WERI-Rb-1 (cell line): ENCODE data around the gene DEFB131B.
"Not testable (repeated sequence)": the region's sequence is repeated elsewhere in the genome, so short reads cannot be mapped to it uniquely, and the experiment has no call there.

ENCODE experiments used
- DNase-seq: peaks from one replicate; pipeline ENCODE4 v3.0.0-alpha.2; 2020
- H3K27ac ChIP-seq: fragments of 250-450 bp; sonication (Bioruptor Pico); 2 replicates; pipeline ENCODE4 v1.5.1; 2020; ENCODE audit warnings: mild to moderate bottlenecking, moderate library complexity
- H3K27me3 ChIP-seq: fragments of 250-450 bp; sonication (Bioruptor Pico); 2 replicates; pipeline ENCODE4 v1.5.1; 2021; ENCODE audit warnings: mild to moderate bottlenecking, low read depth, moderate library complexity; ENCODE audit not compliant: insufficient read depth, severe bottlenecking
- H3K36me3 ChIP-seq: fragments of 250-450 bp; sonication (Bioruptor Pico); 2 replicates; pipeline ENCODE4 v1.5.1; 2020; ENCODE audit warnings: mild to moderate bottlenecking, moderate library complexity
- H3K4me3 ChIP-seq: 2 replicates; pipeline ENCODE4 v1.5.1; 2011; ENCODE audit warnings: low read depth, mild to moderate bottlenecking, control low read depth, low read length
- H3K9me3 ChIP-seq: fragments of 250-450 bp; sonication (Bioruptor Pico); 2 replicates; pipeline ENCODE4 v1.5.1; 2021; ENCODE audit warnings: mild to moderate bottlenecking, moderate library complexity; ENCODE audit not compliant: severe bottlenecking
- CTCF ChIP-seq: IDR thresholded peaks from 2 replicates; pipeline ENCODE4 v1.5.1; 2011; ENCODE audit warnings: low read depth, mild to moderate bottlenecking, control low read depth, inconsistent platforms, low read length

The DEFB131B gene

GRCh38 chr11:71908218-71908617 is 30.0 kb downstream of the DEFB131B start:
- H3K4me3 ChIP-seq: no peak overlapping the region
- no peak overlapping the region for H3K27ac ChIP-seq
- no peaks in the 10 kb centered on the region for H3K9me3 ChIP-seq
- DNase-seq: no peak
- H3K27me3 ChIP-seq: no peaks in the 10 kb centered on the region
- TF ChIP-seq CTCF: no peak
- no peaks in the 10 kb centered on the region for H3K36me3 ChIP-seq

DNA sequence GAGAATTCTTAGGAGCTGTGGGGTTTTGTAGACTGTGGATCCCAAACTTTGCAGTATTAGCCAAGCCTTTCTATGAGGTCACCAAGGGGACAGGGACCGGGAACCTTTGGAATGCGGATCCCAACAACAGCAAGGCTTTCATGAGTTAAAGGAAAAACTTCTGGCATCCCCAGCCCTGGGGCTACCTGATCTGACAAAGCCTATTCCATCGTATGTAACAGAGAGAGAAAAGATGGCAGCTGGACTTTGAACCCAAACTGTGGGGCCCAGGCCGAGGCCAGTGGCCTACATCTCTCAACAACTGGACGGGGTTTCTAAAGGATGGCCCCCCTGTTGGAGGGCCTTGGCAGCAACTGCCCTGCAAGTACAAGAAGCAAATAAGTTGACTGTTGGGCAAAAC is 32.5 kb downstream of the DEFB131B start:
- not testable (repeated sequence) for H3K27ac ChIP-seq, DNase-seq, H3K36me3 ChIP-seq, H3K9me3 ChIP-seq, H3K27me3 ChIP-seq, H3K4me3 ChIP-seq

GRCh38 chr11:71911321-71911985 is 33.2 kb downstream of the DEFB131B start:
- not testable (repeated sequence) for H3K9me3 ChIP-seq, DNase-seq, H3K27ac ChIP-seq, H3K4me3 ChIP-seq, H3K27me3 ChIP-seq, H3K36me3 ChIP-seq

DNA sequence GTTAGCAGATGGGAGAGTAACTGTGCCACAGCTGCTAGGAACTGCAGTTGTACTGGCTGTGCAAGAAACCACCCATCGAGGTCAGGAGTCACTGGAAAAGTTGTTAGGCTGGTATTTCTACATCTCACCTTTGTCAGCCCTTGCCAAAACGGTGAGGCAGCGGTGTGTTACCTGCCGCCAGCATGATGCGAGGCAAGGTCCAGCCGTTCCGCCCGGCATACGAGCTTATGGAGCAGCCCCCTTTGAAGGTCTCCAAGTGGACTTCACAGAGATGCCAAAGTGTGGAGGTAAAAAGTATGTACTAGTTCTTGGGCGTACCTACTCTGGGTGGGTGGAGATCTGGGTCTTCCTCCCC is 33.7 kb downstream of the DEFB131B start:
- not testable (repeated sequence) for H3K4me3 ChIP-seq, DNase-seq, H3K36me3 ChIP-seq, H3K27me3 ChIP-seq, H3K27ac ChIP-seq, H3K9me3 ChIP-seq

DNA sequence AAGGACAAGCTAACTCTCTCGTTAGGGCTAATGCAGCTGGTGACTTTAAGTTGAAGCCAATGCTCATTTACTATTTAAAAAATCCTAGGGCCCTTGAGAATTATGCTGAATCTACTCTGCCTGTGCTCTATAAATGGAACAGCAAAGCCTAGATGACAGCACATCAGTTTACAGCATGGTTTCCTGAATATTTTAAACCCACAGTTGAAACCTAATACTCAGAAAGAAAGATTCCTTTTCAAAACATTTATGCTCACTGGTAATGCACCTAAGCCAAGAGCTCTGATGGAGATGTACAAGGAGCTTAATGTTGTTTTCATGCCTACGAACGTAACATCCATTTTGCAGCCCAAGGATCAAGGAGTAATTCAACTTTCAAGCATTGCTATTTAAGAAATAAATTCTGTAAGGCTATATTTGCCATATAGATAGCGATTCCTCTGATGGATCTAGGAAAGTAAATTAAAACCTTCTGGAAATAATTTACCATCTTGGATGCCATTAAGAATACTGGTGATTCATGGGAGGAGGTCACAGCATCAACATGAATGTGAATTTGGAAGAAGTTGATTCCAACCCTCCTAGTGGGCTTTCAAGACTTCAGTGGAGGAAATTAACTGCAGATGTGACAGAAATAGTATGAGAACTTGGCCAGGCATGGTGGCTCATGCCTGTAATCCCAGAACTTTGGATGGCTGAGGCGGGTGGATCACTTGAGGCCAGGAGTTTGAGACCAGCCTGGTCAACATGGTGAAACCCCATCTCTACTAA is 35.7 kb downstream of the DEFB131B start:
- no peak overlapping the region for H3K27ac ChIP-seq
- H3K4me3 ChIP-seq: no peak overlapping the region
- no peaks in the 10 kb centered on the region for H3K9me3 ChIP-seq
- H3K36me3 ChIP-seq: peaks cover 8% of the 10 kb centered on the region
- no peak for TF ChIP-seq CTCF
- H3K27me3 ChIP-seq: no peaks in the 10 kb centered on the region
- DNase-seq: no peak

DNA sequence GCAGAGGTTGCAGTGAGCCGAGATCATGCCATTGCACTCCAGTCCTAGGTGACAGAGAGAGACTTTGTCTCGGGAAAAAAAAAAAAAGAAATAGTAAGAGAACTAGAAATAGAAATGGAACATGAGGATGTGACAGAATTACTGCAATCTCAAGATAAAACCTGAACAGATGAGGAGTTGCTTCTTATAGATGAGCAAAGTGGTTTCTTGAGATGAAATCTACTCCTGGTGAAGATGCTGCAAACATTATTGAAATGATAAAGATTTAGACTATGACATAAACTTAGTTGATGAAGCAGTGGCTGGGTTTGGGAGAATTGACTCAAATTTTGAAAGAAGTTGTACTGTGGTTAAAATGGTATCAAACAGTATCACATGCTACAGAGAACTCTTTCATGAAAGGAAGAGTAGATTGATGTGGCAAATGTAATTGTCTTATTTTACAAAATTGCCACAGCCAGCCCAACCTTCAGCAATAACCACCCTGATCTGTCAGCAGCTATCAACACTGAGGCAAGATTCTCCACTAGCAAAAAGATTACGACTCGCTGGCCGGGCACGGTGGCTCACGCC is 36.5 kb downstream of the DEFB131B start:
- H3K27me3 ChIP-seq: no peaks in the 10 kb centered on the region
- no peak for DNase-seq
- peaks cover 8% of the 10 kb centered on the region for H3K36me3 ChIP-seq
- H3K4me3 ChIP-seq: no peak overlapping the region
- no peak overlapping the region for H3K27ac ChIP-seq
- no peaks in the 10 kb centered on the region for H3K9me3 ChIP-seq
- no peak for TF ChIP-seq CTCF

DNA sequence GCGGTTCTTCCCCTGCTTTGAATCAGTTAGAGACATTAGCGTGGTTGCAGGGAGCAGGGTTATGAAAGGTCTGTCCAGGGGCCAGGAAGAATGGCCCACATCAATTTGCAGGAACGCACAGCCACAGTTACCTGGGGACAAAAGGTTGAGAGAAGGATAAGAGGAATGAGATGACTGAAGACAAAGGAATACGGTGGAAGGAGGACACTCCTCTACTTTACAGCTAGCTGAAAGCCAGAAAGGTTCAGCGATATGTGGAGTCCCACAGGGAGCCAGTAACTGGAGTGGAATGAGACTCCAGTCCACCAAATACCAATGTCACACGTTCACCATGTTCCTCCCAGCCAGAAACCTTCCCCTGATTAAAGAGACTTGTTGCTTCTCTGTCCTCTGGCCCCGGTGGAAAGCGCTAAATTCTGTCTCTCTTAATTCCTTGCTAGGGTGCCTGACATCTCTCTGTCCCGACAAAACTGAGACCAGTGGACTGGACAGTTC is 39.4 kb downstream of the DEFB131B start:
- Histone ChIP-seq H3K4me3 (no peak overlapping the region), H3K36me3 (peaks cover 8% of the 10 kb centered on the region), H3K9me3 (no peaks in the 10 kb centered on the region), H3K27me3 (no peaks in the 10 kb centered on the region), H3K27ac (no peak overlapping the region)
- no peak for DNase-seq
- TF ChIP-seq CTCF: no peak
